ENCODE data around the gene TBCA. TPM values are rescaled to one million over a fixed set of nuclear protein-coding genes. Genes with fewer than 3 reads are reported as not detected.

Gene TBCA
- total RNA-seq, 1 experiment from 2014 or later, result 707 TPM

DNA sequence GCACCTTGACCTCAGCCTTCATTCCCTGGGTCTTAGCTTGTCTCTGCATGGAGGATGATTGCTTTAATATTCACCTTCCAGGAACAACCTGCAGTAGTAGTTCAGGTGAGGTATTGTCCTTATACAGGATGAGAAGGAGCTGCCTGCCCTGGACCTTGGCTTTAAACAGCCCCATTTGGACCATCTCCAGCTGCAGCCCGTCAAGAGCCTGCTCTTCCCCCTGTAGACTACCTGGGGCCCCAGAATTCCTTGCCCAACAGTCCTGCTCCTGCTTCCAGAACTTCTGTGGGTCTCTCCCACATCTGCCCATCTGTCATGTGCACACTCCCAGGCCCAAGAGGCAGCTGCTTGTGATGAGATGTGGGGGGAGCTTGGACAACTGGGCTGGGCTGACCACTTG lies 125.5 kb downstream of the TBCA start:
- H3K27me3 ChIP-seq, result no peaks in the 10 kb centered on the region
- no peak overlapping the region for H3K4me3 ChIP-seq
- no peaks in the 10 kb centered on the region for H3K4me1 ChIP-seq
- H3K9me3 ChIP-seq (replicated peaks), result no peaks in the 10 kb centered on the region; the same call in none of the 2 replicates
- H3K27ac ChIP-seq, result no peak overlapping the region
- H3K36me3 ChIP-seq, result no peaks in the 10 kb centered on the region
- DNase-seq, result no peak

GRCh38 chr5:77649776-77650175 lies 126.4 kb downstream of the TBCA start:
- H3K36me3 ChIP-seq, result no peaks in the 10 kb centered on the region
- H3K27me3 ChIP-seq, result no peaks in the 10 kb centered on the region
- H3K4me3 ChIP-seq, result no peak overlapping the region
- DNase-seq, result no peak
- no peak overlapping the region for H3K27ac ChIP-seq
- H3K9me3 ChIP-seq (replicated peaks), result no peaks in the 10 kb centered on the region; the same call in 1 of the 2 replicates
- no peaks in the 10 kb centered on the region for H3K4me1 ChIP-seq

- no peaks in the 10 kb centered on the region for H3K9me3 ChIP-seq (replicated peaks)
- no peak for DNase-seq
- no peaks in the 10 kb centered on the region for H3K4me1 ChIP-seq
- H3K4me3 ChIP-seq, result peak overlapping the region; percentile 52
- H3K27ac ChIP-seq, result no peak overlapping the region
- H3K27me3 ChIP-seq, result no peaks in the 10 kb centered on the region
- H3K36me3 ChIP-seq, result no peaks in the 10 kb centered on the region
These were observed 130.0 kb downstream of the TBCA start for GRCh38 chr5:77645995-77646639.

- peak overlapping the region; percentile 52 for H3K4me3 ChIP-seq
These were observed 130.8 kb downstream of the TBCA start for GRCh38 chr5:77645158-77645994.

GRCh38 chr5:77644371-77645157 lies 131.6 kb downstream of the TBCA start:
- Histone ChIP-seq H3K27me3 (no peaks in the 10 kb centered on the region), H3K4me3 (peak overlapping the region; percentile 52)
- peak; percentile 57 to 67 for DNase-seq

More at GRCh38 chr5:77645158-77645994, 130.8 kb downstream of the TBCA start:
- H3K27ac ChIP-seq, result no peak overlapping the region
- H3K36me3 ChIP-seq, result no peaks in the 10 kb centered on the region
- H3K9me3 ChIP-seq (replicated peaks), result no peaks in the 10 kb centered on the region
- no peaks in the 10 kb centered on the region for H3K4me1 ChIP-seq
- H3K27me3 ChIP-seq, result no peaks in the 10 kb centered on the region
- DNase-seq, result peak; percentile 22 to 62

DNA sequence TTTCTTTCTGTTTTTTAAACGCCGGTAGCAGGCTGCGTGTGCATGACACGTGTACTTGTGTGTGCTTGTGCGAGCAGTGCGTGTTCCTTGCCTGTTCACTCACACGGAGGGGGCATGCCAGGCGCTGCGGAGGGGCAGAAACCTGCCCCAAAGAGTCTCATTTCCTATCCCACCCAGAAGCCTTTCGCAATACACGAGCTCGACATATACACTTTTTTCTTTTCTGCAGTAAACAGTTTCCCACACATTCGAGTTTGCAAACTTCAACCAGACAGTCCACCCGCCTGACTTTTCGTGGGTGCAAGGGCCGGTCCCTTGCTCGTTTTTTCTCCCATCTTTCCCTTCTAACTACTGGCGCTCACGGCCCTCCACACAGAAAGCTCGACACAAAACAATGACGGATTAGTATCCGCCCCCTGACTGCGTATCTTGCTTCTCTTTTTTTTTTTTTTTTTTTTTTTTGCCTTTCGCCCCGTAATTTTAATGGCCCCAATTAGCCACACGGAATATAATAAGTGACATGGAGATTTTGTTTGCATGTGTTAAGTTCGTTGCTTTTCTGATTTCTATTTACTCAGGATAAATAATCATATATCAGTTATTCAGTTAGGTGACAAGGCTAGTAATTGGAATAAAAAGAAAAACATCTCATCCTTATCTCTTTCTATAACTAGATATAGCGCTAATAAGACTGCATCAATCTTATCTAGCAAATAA lies 132.3 kb downstream of the TBCA start:
- Histone ChIP-seq H3K4me1 (no peaks in the 10 kb centered on the region), H3K27me3 (no peaks in the 10 kb centered on the region), H3K27ac (no peak overlapping the region; the same call in 1 of the 2 replicates), H3K4me3 (peak overlapping the region; percentile 52), H3K36me3 (no peaks in the 10 kb centered on the region), H3K9me3 (replicated peaks) (no peaks in the 10 kb centered on the region)
- peak; percentile 27 to 58 for DNase-seq

More at GRCh38 chr5:77644371-77645157, 131.6 kb downstream of the TBCA start:
- Histone ChIP-seq H3K4me1 (no peaks in the 10 kb centered on the region), H3K36me3 (no peaks in the 10 kb centered on the region), H3K27ac (no peak overlapping the region), H3K9me3 (replicated peaks) (no peaks in the 10 kb centered on the region)

DNA sequence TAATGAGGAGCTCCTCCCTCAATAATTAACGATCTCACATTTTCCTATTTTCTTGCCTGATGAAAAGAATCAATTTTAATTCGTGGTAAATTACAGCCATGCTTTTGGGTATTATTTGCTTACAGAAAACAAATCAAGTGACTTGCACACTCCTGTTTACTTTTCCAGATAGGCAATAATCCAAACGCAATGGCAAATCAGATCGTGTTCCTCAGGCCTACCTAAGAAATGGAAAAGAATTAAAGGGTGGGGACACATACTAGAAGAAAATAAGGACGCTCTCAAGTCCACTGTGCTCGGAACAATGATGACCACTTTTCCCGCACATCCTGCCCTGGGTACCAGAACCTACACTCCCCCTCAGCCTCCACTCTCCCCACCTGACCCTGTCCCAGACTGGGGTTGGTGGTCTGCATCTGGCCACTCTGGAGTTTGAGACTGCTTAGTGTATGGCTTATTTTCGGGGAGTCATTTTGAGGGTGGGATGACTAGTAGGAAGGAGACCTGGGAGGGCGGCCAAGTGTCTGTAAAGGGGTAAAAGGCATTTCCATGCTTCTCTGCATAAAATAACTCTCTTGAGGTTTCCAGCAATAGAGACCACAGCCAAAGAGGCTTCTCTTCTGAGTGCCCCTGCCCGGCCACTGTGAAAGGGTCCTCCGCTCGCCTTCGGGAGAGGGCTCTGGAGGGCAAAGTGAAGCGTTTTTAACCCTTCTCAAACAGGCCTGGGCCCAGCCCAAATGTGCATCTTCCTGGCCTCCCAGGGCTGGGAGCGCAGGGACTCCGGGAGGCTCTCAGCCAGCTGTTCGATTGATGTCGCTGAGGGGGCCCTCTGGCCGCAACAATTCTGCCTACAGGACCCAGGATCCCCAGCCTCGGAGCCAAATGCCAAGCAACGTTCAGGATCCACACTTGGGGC lies 133.1 kb downstream of the TBCA start:
- no peaks in the 10 kb centered on the region for H3K9me3 ChIP-seq (replicated peaks)
- peak overlapping the region; percentile 52 for H3K4me3 ChIP-seq
- no peaks in the 10 kb centered on the region for H3K27me3 ChIP-seq
- no peaks in the 10 kb centered on the region for H3K4me1 ChIP-seq
- H3K27ac ChIP-seq, result no peak overlapping the region; the same call in 1 of the 2 replicates
- peak; percentile 40 to 59 for DNase-seq
- H3K36me3 ChIP-seq, result no peaks in the 10 kb centered on the region

DNA sequence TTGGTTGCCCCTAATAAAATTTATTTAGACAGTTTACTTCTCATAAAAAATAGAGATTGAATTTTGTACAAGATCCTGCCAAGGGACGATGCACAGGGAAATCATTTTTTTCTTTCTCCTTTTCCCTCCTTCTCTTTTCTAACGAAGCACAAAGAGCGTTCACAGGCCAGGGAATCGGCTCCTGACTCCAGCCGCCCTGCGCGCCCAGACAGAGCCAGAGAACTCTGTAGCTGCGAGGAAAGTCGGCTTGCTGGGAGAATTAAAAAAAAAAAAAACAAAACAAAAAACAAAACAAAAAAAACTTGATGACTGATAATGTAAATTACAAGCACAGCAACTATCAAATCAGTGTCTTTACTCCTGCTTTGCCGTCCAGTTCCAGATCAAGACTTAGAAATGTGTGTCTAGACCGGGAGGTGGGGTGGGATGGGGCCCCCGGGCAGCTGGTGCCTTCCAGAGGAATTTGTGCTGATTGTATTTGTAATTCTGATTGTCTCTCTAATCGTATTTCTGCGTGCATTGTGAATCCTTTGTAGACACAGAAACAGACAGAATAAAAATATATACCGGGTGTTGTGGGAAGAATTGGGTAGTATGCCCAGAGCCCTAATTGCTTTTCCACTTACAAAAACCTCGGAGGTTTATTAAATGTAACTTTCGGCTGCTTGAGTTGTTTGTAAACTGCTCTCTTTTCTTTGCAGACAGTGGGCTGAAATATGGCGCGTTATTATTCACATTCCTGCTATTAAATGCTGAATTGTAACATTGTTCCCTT lies 134.0 kb downstream of the TBCA start:
- H3K27ac ChIP-seq, result no peak overlapping the region
- no peaks in the 10 kb centered on the region for H3K27me3 ChIP-seq
- no peaks in the 10 kb centered on the region for H3K4me1 ChIP-seq
- H3K9me3 ChIP-seq (replicated peaks), result no peaks in the 10 kb centered on the region
- H3K4me3 ChIP-seq, result no peak overlapping the region
- DNase-seq, result no peak
- H3K36me3 ChIP-seq, result no peaks in the 10 kb centered on the region

- H3K4me3 ChIP-seq, result no peak overlapping the region
- H3K27ac ChIP-seq, result no peak overlapping the region
- H3K9me3 ChIP-seq (replicated peaks), result no peaks in the 10 kb centered on the region
- no peaks in the 10 kb centered on the region for H3K27me3 ChIP-seq
- no peaks in the 10 kb centered on the region for H3K4me1 ChIP-seq
- no peak for DNase-seq
- H3K36me3 ChIP-seq, result no peaks in the 10 kb centered on the region
These were observed 134.7 kb downstream of the TBCA start for GRCh38 chr5:77641397-77641943.

Other genes starting within 250 kb of the TBCA start
- not detected in 2 replicates for gene OTP, start 137.6 kb downstream of the TBCA start, total RNA-seq (2014; rRNA removed; shearing (Covaris generic))